HG02870 (cell line): Measurements from ENCODE around the gene PROB1.
"Not testable (repeated sequence)": the region's sequence is repeated elsewhere in the genome, so short reads cannot be mapped to it uniquely, and the experiment has no call there.

Experiments used
- ATAC-seq: cut with Tn5 transposase; IDR thresholded peaks from one replicate; pipeline ENCODE4 v1.9.1; 2021; ENCODE audit warnings: mild to moderate bottlenecking, moderate library complexity; ENCODE audit not compliant: unreplicated experiment

The PROB1 gene

DNA sequence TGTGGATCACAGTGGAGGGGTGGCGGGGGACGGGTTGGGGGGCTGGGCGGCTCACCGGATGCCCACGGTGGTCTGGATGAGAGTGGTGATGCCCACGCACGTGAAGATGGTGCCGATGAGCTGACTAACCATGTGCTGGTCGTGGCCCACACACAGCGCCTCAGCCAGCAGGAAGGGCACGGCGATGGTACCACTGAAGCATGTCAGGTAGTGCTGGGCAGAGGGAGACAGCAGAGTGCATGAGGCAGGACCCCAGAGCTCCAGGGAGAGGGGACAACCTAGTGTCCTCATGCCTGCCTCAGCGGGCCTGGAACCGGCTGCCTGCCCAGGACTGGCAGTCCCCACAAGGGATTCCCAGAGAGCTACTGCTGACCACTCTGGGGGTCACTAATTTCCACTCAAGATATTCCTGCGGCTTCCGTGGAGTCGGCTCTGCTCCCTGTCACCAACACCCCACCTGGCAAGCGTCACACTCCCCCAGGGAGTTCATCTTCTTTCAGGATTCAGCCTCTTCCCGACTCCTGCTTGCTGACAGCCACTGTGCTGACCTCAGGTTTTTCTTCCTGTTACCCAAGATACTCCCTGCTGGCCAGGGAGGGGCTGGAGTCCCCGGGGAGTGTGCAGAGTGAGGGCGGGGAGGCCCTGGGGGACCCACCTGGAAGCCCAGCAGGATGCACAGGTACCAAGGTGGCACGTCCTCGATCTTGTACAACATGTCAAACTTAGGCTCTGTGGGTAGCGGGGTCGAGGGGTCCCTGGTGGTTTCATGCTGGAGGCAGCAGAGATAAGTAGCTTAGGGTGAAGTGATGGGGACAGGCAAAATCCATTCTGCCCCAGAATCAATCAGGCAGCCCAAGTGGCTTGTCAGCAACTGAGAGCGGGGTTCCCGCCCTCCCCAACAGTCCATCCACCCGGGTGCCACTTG, 12.8 kb downstream of the PROB1 start:
- ATAC-seq, result no peak

GRCh38 chr5:139379626-139380449, 15.1 kb downstream of the PROB1 start:
- ATAC-seq, result no peak

DNA sequence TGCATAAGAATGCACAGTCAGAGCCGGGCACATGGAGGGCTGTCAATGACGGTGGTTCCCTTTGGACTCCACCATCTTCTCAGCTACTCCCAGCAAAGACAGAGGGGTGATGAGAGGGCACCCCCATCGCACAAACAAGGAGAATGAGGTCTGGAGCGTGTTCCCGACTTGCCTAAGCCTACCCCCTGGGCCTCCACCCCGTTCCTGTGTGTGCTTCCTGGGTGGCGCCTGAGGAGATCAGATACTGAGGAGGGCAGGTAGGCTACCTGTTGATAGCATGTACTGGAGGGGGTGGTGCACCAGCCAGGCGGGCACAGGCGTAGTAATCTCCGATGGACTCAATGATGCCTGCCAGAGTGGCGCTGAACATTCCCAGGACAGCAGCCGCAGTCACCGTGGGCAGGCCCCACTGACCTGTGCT, 16.0 kb downstream of the PROB1 start:
- ATAC-seq, result no peak

- no peak for ATAC-seq
Observed at GRCh38 chr5:139378101-139378825, 16.6 kb downstream of the PROB1 start.

DNA sequence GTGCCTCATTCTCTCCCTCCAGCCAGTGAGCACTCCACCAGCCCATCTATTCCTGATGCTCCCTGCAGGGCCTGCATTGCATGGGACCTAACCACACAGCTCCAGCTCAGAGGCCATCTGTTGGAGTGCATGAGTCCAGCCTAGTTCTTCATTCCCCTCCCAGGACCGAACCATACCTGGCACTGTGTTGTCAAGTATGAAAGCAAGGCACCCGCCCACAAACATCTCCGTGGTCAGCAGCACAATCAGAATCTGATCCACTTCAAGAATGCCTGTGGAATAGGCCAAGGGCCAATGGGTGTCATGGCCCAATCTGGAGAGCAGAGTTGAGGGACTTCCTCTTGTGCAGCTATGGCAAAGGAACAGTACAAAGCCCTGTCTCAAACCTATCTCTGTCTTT, 17.7 kb downstream of the PROB1 start:
- no peak for ATAC-seq

DNA sequence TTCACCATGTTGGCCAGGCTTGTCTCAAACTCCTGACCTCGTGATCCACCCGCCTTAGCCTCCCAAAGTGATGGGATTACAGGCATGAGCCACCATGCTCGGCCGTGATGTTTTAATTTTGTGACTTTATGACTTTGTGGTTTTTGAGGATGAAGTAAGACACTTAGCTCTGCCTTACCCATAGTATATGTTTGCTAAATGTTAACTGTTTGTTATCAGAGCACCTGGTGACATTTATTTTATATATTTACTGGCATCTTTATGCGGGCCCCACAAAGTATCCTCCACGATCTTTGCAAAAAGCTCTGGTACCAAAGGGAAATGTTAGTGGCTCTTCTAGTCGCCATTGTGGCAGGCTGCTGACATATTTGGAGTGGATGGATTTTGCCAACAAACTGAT, 18.5 kb downstream of the PROB1 start:
- ATAC-seq, result no peak

- ATAC-seq, result no peak
Observed at GRCh38 chr5:139374909-139375308, 20.0 kb downstream of the PROB1 start.

GRCh38 chr5:139371482-139372435, 23.1 kb downstream of the PROB1 start:
- ATAC-seq, result no peak

- ATAC-seq, result no peak
Observed at GRCh38 chr5:139369181-139369580, 25.7 kb downstream of the PROB1 start.

- ATAC-seq, result no peak
Observed at GRCh38 chr5:139368613-139369012, 26.3 kb downstream of the PROB1 start.

- ATAC-seq, result no peak
Observed at GRCh38 chr5:139364466-139364865, 30.4 kb downstream of the PROB1 start.

- no peak for ATAC-seq
Observed at GRCh38 chr5:139363937-139364336, 31.0 kb downstream of the PROB1 start.

GRCh38 chr5:139361835-139362429, 33.0 kb downstream of the PROB1 start:
- no peak for ATAC-seq

GRCh38 chr5:139360384-139360783, 34.5 kb downstream of the PROB1 start:
- no peak for ATAC-seq

GRCh38 chr5:139358064-139358463, 36.8 kb downstream of the PROB1 start:
- ATAC-seq, result no peak

GRCh38 chr5:139355900-139356299, 39.0 kb downstream of the PROB1 start:
- not testable (repeated sequence) for ATAC-seq

GRCh38 chr5:139354186-139354585, 40.7 kb downstream of the PROB1 start:
- ATAC-seq, result no peak

- ATAC-seq, result not testable (repeated sequence)
Observed at GRCh38 chr5:139347863-139348262, 47.0 kb downstream of the PROB1 start.

GRCh38 chr5:139345442-139345841, 49.5 kb downstream of the PROB1 start:
- not testable (repeated sequence) for ATAC-seq

GRCh38 chr5:139344177-139344576, 50.7 kb downstream of the PROB1 start:
- ATAC-seq, result no peak
